Spleen (tissue), 11 donors: ENCODE data around the gene TWIST2. TPM values are rescaled to one million over a fixed set of nuclear protein-coding genes. Genes with fewer than 3 reads are reported as not detected.

ENCODE experiments used
- DNase-seq: peaks from one replicate; pipeline ENCODE4 v3.0.0-alpha.2; 2020
- H3K27ac ChIP-seq, 8 donors: fragments of 200-600 bp; sonication (generic) in 7 of 8; 1 replicate in 4 of 8; 2 replicates in 4 of 8; pipeline versions ENCODE4 v1.5.0 to v1.8.0; 2016 to 2021; ENCODE audit warnings: inconsistent platforms in 4 of 8, mild to moderate bottlenecking in 4 of 8, moderate library complexity in 1 of 8
- H3K27me3 ChIP-seq, 7 donors: fragments of 200-600 bp; sonication (generic) in 6 of 7; replicated peaks in 1 of 7; 1 replicate in 4 of 7; 2 replicates in 3 of 7; pipeline versions ENCODE4 v1.5.0 to v1.8.0; 2016 to 2021; ENCODE audit warnings: inconsistent platforms in 3 of 7, mild to moderate bottlenecking in 1 of 7
- H3K36me3 ChIP-seq, 6 donors: fragments of 200-600 bp; sonication (generic) in 5 of 6; 1 replicate in 4 of 6; 2 replicates in 2 of 6; pipeline versions ENCODE4 v1.5.0 to v1.8.0; 2016 to 2021; ENCODE audit warnings: inconsistent platforms in 2 of 6
- H3K4me1 ChIP-seq, 6 donors: fragments of 200-600 bp; sonication (generic) in 5 of 6; 1 replicate in 3 of 6; 2 replicates in 3 of 6; pipeline versions ENCODE4 v1.5.0 to v1.8.0; 2016 to 2021; ENCODE audit warnings: inconsistent platforms in 3 of 6
- H3K4me3 ChIP-seq, 8 donors: fragments of 200-600 bp; sonication (generic) in 7 of 8; 1 replicate in 4 of 8; 2 replicates in 4 of 8; pipeline versions ENCODE4 v1.5.0 to v1.8.0; 2016 to 2021; ENCODE audit warnings: inconsistent platforms in 4 of 8, mild to moderate bottlenecking in 4 of 8, moderate library complexity in 2 of 8
- H3K9me3 ChIP-seq, 8 donors: fragments of 200-600 bp; sonication (generic) in 7 of 8; 1 replicate in 4 of 8; 2 replicates in 4 of 8; pipeline versions ENCODE4 v1.5.0 to v1.8.0; 2016 to 2021; ENCODE audit warnings: inconsistent platforms in 4 of 8
- CTCF ChIP-seq, 11 experiments: fragments of 200-600 bp in 7 of 11; fragments of 450-650 bp in 4 of 11; sonication (generic) in 4 of 11; IDR thresholded peaks in 8 of 11; conservative IDR thresholded peaks in 3 of 11; 1 replicate in 7 of 11; 2 replicates in 4 of 11; pipeline versions ENCODE4 v1.4.0 to v1.8.0; 2016 to 2021; ENCODE audit warnings: antibody characterized with exemption in 11 of 11, inconsistent platforms in 4 of 11, mild to moderate bottlenecking in 1 of 11
- POLR2A ChIP-seq, 3 donors: fragments of 450-650 bp; IDR thresholded peaks; one replicate each; pipeline ENCODE4 v1.5.1; 2017; ENCODE audit warnings: antibody characterized with exemption in 3 of 3, mild to moderate bottlenecking in 1 of 3
- POLR2AphosphoS5 ChIP-seq, 3 donors: sonication (generic); formaldehyde crosslinking; IDR thresholded peaks; one replicate each; pipeline ENCODE4 v1.5.1; 2017; ENCODE audit warnings: antibody characterized with exemption in 3 of 3
- WGBS, 5 donors: extraction: QIAGEN DNeasy Blood & Tissue Kit in 3 of 5; methylation state at CpG; one replicate each; pipeline versions ENCODE4 v1.1.5 to v1.1.7; 2013 to 2018; 5-methylcytosine and 5-hydroxymethylcytosine counted together
- intact Hi-C: fragments of 100-400 bp; cut with DNase I; formaldehyde crosslinking; loops from one replicate; pipeline ENCODE4 v1.15.0; 2023; ENCODE audit warnings: low total_unique reads
- polyA plus RNA-seq, 3 donors: library from polyadenylated mRNA; stranded (reverse); fragments of 200-250 nt; gene quantifications; one replicate each; pipeline ENCODE4 v1.2.1, GENCODE V29; 2013
- total RNA-seq, 7 donors: library from RNA; depleted of rRNA in 3 of 7; stranded (reverse); fragments of >200 nt in 3 of 7; fragmentation: NEBNext Ultra II Directional in 4 of 7; extraction: Animal tissue kit (Norgen Biotek cat#: 25700) in 4 of 7; gene quantifications; one replicate each; pipeline versions ENCODE4 v1.1.0 to v1.2.1, GENCODE V29; 2016 to 2021
- donor health status: healthy with polysubstance abuse.
- donor health status: DM: no; HTN: no; CAD: no; lungs with moderate emphysema.
- donor health status: DM: no; HTN: no; CAD: no.
- donor health status: Bipolar disorder and iron deficiency.
- donor health status: healthy.
- donor health status: DM: no; HTN: no; CAD: no.
- donor health status: DM: yes; HTN: yes; CAD: no.

Gene TWIST2
- total and polyA plus RNA-seq, 10 donors: 1.7 to 9.0 (median 2.4) TPM

- WGBS, 5 donors: 40 to 50% (median 47%) methylated on average over 10 of the region's 10 CpGs
- H3K9me3 ChIP-seq: peaks cover 0 to 6% (median 0%) of the 10 kb centered on the region in 8 donors
- DNase-seq: peak; percentile 60
- H3K4me1 ChIP-seq: peaks cover 0 to 9% (median 0%) of the 10 kb centered on the region in 6 donors
- TF ChIP-seq CTCF (IDR thresholded peaks at IDR 0.05 in 8 of 11, conservative IDR thresholded peaks at IDR 0.05 in 3 of 11) (no peak), POLR2A (IDR thresholded peaks at IDR 0.05) (no peak), POLR2AphosphoS5 (IDR thresholded peaks at IDR 0.05) (no peak)
- intact Hi-C loops: no loop called here
- H3K27me3 ChIP-seq: peaks cover 0 to 22% (median 0%) of the 10 kb centered on the region in 7 donors
- H3K36me3 ChIP-seq: no peaks in the 10 kb centered on the region
- no peak overlapping the region for H3K4me3 ChIP-seq
- no peak overlapping the region for H3K27ac ChIP-seq
Observed at GRCh38 chr2:238947920-238948710, 100.2 kb downstream of the TWIST2 start.

- no peaks in the 10 kb centered on the region for H3K36me3 ChIP-seq
- peaks cover 0 to 6% (median 0%) of the 10 kb centered on the region in 8 donors for H3K9me3 ChIP-seq
- 74 to 83% (median 78%) methylated on average over 5 to 7 of the region's 7 CpGs for WGBS, 5 donors
- intact Hi-C loops: no loop called here
- H3K27me3 ChIP-seq: peaks cover 0 to 22% (median 0%) of the 10 kb centered on the region in 7 donors
- TF ChIP-seq CTCF (IDR thresholded peaks at IDR 0.05 in 8 of 11, conservative IDR thresholded peaks at IDR 0.05 in 3 of 11) (no peak), POLR2A (IDR thresholded peaks at IDR 0.05) (no peak), POLR2AphosphoS5 (IDR thresholded peaks at IDR 0.05) (no peak)
- no peak overlapping the region for H3K4me3 ChIP-seq
- no peak overlapping the region for H3K27ac ChIP-seq
- peaks cover 0 to 9% (median 0%) of the 10 kb centered on the region in 6 donors for H3K4me1 ChIP-seq
- DNase-seq: peak; percentile 41
Observed at GRCh38 chr2:238948765-238949641, 101.1 kb downstream of the TWIST2 start.

- H3K9me3 ChIP-seq: peaks cover 0 to 6% (median 0%) of the 10 kb centered on the region in 8 donors
- no peak overlapping the region for H3K4me3 ChIP-seq
- peak; percentile 41 for DNase-seq
- intact Hi-C loops: no loop called here
- TF ChIP-seq POLR2AphosphoS5 (IDR thresholded peaks at IDR 0.05) (no peak), POLR2A (IDR thresholded peaks at IDR 0.05) (no peak), CTCF (IDR thresholded peaks at IDR 0.05 in 8 of 11, conservative IDR thresholded peaks at IDR 0.05 in 3 of 11) (no peak)
- H3K36me3 ChIP-seq: no peaks in the 10 kb centered on the region
- peaks cover 0 to 25% (median 0%) of the 10 kb centered on the region in 7 donors for H3K27me3 ChIP-seq
- no peak overlapping the region for H3K27ac ChIP-seq
- H3K4me1 ChIP-seq: peaks cover 0 to 9% (median 0%) of the 10 kb centered on the region in 6 donors
- WGBS, 5 donors: 70 to 86% (median 76%) methylated on average over 6 to 10 of the region's 10 CpGs
Observed at GRCh38 chr2:238949710-238950345, 101.9 kb downstream of the TWIST2 start.
